ENCODE measurements around the gene PRPF38B.

- TF ChIP-seq REST (IDR thresholded peaks at IDR 0.05; ENCODE audit: insufficient read depth in 1 of 2, low read depth in 2 of 2, low read length in 2 of 2) (no peak), POLR2AphosphoS5 (IDR thresholded peaks at IDR 0.05; ENCODE audit: low read depth, low read length) (no peak), SIN3A (IDR thresholded peaks at IDR 0.05; ENCODE audit: borderline replicate concordance, insufficient read depth, low read length) (no peak), TAF1 (IDR thresholded peaks at IDR 0.05; ENCODE audit: borderline replicate concordance, insufficient read depth, low read length) (no peak), FOXP2 (optimal IDR thresholded peaks at IDR 0.05; ENCODE audit: borderline replicate concordance, extremely low read depth, extremely low read length, insufficient read depth) (no peak)
Observed at GRCh38 chr1:108722292-108722691, 30.2 kb downstream of the PRPF38B start.
